Activated CD8-positive, alpha-beta memory T cell treated with anti-CD3 and anti-CD28 coated beads, Interleukin-2, amount 10 ng/mL, durations not matched to agents 7 days and 5 days (primary cell): ENCODE measurements around the gene NRXN2. TPM values are rescaled to one million over a fixed set of nuclear protein-coding genes. Genes with fewer than 3 reads are reported as not detected.

Source experiments
- ATAC-seq: fragments of 150-1000 bp; cut with Tn5 transposase; one replicate; pipeline ENCODE4 v1.10.0; 2021; ENCODE audit warnings: moderate library complexity
- CTCF ChIA-PET: fragments of 350-600 bp; sonication (Branson Sonifier 250); formaldehyde crosslinking; loops from one replicate; lab custom pipeline; 2021; ENCODE audit warnings: antibody characterized with exemption; lab: Charles Lee
- DNase-seq: peaks from one replicate; pipeline ENCODE4 v3.0.0-alpha.2; 2020
- H3K27ac Mint-ChIP-seq: one replicate; pipeline ENCODE4 v1.8.0; 2021; ENCODE audit warnings: mild to moderate bottlenecking, mixed read lengths
- H3K27me3 Mint-ChIP-seq: one replicate; pipeline ENCODE4 v1.8.0; 2021; ENCODE audit warnings: mixed read lengths
- H3K36me3 Mint-ChIP-seq: one replicate; pipeline ENCODE4 v1.8.0; 2021; ENCODE audit warnings: mild to moderate bottlenecking, mixed read lengths
- H3K4me1 Mint-ChIP-seq: one replicate; pipeline ENCODE4 v1.8.0; 2021; ENCODE audit warnings: mixed read lengths
- H3K4me3 Mint-ChIP-seq: one replicate; pipeline ENCODE4 v1.8.0; 2021; ENCODE audit warnings: mild to moderate bottlenecking, moderate library complexity, mixed read lengths
- H3K9me3 Mint-ChIP-seq: one replicate; pipeline ENCODE4 v1.8.0; 2022; ENCODE audit warnings: low read depth, mixed read lengths
- total RNA-seq, 2 experiments: library from RNA; stranded (reverse); gene quantifications; one replicate each; pipeline ENCODE4 v1.2.3, GENCODE V29; 2021

Gene NRXN2
- total RNA-seq, 2 experiments from 2014 or later = 0.23 to 0.40 TPM

DNA sequence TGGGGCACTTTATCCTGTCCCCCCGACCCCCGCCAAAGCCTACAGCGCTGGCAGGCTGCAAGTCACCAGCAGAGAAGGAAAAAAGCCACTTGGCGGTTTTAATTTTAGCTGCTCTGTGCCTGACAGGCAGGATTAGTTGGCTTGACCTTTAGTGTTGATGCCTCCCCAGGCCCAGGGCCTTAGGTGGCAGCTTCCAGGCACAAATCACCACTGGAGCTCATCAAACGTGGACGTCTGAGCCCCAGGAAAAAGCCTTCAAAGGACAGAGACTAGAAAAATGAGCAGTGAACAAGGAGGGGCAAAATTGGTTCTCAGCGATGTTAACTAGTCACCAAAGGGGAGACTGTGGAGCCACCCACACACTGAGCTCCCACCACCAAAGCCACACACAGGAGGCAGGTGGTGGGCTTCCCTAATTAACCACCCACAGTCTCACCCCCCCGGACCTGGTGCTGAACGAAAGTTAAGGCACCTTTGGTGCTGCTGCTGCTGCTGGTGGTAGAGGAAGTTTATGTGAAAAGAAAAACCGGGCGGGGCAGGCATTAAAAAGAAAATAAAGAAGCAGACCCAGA lies 41.1 kb upstream of the NRXN2 start:
- peak overlapping the region; percentile 87 for H3K27ac Mint-ChIP-seq

DNA sequence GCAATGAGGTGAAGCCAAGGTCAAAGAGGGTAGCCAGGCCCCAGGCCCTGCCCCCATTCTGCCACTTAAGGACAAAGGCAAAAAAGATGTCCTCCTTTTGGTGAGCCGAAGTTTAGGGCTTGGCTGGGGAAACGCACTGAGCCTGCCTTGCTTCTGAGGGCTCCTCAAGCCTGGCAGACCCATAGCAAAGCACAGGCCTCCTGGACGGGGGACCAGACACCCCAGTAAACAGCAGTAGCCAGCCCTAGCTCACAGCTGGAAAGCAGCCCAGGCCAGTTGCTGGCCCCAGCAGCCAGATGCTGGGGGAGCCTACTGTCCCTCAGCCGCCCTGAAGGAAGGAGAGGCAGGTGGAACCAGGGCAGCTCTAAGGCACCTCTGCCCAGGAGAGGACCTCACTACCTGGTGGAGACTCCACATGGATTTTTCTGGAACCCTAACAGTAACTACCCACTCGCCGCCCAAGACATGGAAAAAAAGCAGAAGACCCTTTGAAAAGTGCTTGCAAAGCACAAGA lies 40.6 kb upstream of the NRXN2 start:
- ATAC-seq (peak; percentile 10), DNase-seq (no peak)
- H3K27me3 Mint-ChIP-seq = no peaks in the 10 kb centered on the region
- peaks cover 50% of the 10 kb centered on the region for H3K36me3 Mint-ChIP-seq
- peak overlapping the region; percentile 60 for H3K4me3 Mint-ChIP-seq
- CTCF ChIA-PET = interaction anchor here (1.0 to 14.7 kb wide), 11 partner anchors 9 to 372 kb away, joined by 3 to 294 read pairs (median 4); partner anchors contain the start of gene RASGRP2
- H3K9me3 Mint-ChIP-seq = no peaks in the 10 kb centered on the region
- peaks cover 82% of the 10 kb centered on the region for H3K4me1 Mint-ChIP-seq
- H3K27ac Mint-ChIP-seq = peak overlapping the region; percentile 87

More for the DNA sequence above, 41.1 kb upstream of the NRXN2 start:
- CTCF ChIA-PET = interaction anchor here (1.0 to 14.7 kb wide), 12 partner anchors 8 to 371 kb away, joined by 3 to 294 read pairs (median 4); partner anchors contain the start of gene RASGRP2
- Mint-ChIP-seq H3K4me1 (peaks cover 85% of the 10 kb centered on the region), H3K36me3 (peaks cover 55% of the 10 kb centered on the region), H3K9me3 (no peaks in the 10 kb centered on the region), H3K27me3 (no peaks in the 10 kb centered on the region), H3K4me3 (peak overlapping the region; percentile 60)
- DNase-seq = peak; percentile 86
- ATAC-seq = peak; percentile 51

DNA sequence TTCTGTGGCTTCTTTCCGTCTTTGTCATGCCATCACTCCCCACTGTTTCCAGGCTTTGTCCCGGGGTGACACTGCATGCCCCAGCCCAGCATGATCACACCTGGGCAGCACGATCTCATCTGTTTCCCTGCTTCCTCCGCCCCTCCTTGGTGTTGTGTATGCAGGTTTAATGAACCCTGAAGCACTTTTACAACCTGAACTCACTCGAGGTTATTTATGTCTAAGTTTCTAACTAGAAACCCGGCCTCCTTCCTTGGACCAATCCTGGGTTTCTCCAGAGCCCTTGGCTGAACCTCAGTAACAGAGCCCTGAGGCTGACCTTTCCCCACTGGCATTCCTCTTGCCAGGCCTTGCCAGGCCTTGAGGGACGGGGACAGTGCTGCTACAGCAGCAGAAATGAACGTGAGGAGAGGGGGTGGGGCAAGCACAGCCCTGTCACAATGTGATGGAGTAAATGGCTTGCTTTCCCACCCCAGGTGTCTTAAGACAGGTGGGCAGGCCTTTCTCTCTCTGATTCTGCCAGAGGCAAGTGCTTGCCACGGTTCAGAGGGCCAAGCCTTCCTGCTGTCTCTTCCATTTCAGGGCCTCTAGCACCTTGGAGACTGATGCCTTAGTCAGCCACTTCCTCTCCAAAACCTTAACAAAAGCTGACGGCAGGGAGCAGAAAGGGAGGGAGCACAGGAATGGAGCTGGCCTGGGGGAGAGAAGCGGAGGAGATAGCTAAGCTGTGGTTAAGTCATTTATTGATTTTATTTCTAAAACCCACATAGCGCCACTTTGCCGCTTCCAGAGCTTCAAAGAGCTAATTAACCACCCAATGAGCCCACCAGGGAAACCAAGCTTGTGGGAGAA lies 39.9 kb upstream of the NRXN2 start:
- H3K27me3 Mint-ChIP-seq = no peaks in the 10 kb centered on the region
- CTCF ChIA-PET = interaction anchor here (1.4 to 14.7 kb wide), 8 partner anchors 8 to 372 kb away, joined by 3 to 294 read pairs (median 8); partner anchors contain the start of gene RASGRP2
- peaks cover 75% of the 10 kb centered on the region for H3K4me1 Mint-ChIP-seq
- H3K9me3 Mint-ChIP-seq = no peaks in the 10 kb centered on the region
- H3K4me3 Mint-ChIP-seq = peak overlapping the region; percentile 48
- no peak for DNase-seq
- H3K27ac Mint-ChIP-seq = peak overlapping the region; percentile 87
- H3K36me3 Mint-ChIP-seq = peaks cover 43% of the 10 kb centered on the region
- peak; percentile 13 for ATAC-seq

DNA sequence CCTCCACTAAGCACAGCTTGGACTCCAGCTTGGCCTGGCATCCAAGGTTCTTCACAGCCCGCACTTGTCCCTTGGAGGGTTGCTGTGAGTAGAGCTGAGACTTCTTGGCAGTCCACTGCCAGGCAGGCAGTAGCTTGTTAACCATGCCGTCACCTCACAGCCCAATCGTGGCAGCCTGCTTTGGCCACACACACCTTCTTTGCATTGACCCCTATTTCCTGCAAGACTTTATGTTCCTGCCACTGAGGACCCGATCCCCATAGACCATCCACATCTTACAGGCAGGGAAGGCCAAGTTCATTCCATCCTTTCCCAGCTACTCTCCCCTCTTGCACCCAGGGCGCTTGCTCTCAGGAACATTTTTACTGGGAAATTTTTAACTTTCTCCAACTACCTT lies 39.3 kb upstream of the NRXN2 start:
- no peak overlapping the region for H3K4me3 Mint-ChIP-seq
- DNase-seq (no peak), ATAC-seq (no peak)
- H3K4me1 Mint-ChIP-seq = peaks cover 69% of the 10 kb centered on the region
- no peaks in the 10 kb centered on the region for H3K9me3 Mint-ChIP-seq
- CTCF ChIA-PET = interaction anchor here (1.4 to 14.7 kb wide), 3 partner anchors 12 to 19 kb away, joined by 4 to 294 read pairs (median 22); partner anchors contain the start of gene RASGRP2
- H3K36me3 Mint-ChIP-seq = peaks cover 38% of the 10 kb centered on the region
- H3K27ac Mint-ChIP-seq = peak overlapping the region; percentile 87
- H3K27me3 Mint-ChIP-seq = no peaks in the 10 kb centered on the region

DNA sequence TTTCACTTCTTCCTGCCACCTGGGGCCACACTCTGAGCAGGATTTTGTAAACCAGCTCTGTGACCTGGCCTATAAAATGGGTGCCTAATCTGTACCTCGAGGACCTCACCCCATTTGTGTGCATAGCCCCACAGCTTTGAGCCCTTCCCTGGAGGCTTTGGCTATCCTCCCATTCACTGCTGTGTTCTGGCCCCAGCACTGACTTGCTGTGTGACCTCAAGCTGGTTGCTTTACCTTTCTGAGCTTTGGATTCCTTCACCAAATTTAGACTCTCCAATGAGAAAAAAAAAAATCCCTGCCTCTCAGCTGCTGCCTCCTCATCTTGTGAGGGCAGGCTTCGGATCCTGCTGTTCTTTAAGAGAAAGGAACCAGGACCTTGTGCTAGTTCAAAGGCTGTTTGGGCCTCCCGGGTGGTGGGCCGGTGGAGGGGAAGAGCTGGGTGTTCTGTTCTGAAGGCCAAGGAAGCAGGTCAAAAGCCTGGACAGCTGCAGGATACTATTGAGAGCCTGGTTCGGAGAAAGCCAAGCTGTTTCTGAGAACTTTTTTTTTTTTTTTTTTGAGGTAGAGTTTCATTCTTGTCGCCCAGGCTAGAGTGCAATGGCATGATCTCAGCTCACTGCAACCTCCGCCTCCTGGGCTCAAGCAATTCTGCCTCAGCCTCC lies 37.9 kb upstream of the NRXN2 start:
- peaks cover 28% of the 10 kb centered on the region for H3K36me3 Mint-ChIP-seq
- CTCF ChIA-PET = interaction anchor here (0.6 to 14.7 kb wide), 9 partner anchors 8 to 1709 kb away, joined by 3 to 294 read pairs (median 5); partner anchors contain the start of genes RASGRP2 and SF1
- ATAC-seq = no peak
- H3K4me1 Mint-ChIP-seq = peaks cover 59% of the 10 kb centered on the region
- H3K9me3 Mint-ChIP-seq = no peaks in the 10 kb centered on the region
- no peak overlapping the region for H3K4me3 Mint-ChIP-seq
- peak overlapping the region; percentile 87 for H3K27ac Mint-ChIP-seq
- DNase-seq = no peak
- no peaks in the 10 kb centered on the region for H3K27me3 Mint-ChIP-seq

DNA sequence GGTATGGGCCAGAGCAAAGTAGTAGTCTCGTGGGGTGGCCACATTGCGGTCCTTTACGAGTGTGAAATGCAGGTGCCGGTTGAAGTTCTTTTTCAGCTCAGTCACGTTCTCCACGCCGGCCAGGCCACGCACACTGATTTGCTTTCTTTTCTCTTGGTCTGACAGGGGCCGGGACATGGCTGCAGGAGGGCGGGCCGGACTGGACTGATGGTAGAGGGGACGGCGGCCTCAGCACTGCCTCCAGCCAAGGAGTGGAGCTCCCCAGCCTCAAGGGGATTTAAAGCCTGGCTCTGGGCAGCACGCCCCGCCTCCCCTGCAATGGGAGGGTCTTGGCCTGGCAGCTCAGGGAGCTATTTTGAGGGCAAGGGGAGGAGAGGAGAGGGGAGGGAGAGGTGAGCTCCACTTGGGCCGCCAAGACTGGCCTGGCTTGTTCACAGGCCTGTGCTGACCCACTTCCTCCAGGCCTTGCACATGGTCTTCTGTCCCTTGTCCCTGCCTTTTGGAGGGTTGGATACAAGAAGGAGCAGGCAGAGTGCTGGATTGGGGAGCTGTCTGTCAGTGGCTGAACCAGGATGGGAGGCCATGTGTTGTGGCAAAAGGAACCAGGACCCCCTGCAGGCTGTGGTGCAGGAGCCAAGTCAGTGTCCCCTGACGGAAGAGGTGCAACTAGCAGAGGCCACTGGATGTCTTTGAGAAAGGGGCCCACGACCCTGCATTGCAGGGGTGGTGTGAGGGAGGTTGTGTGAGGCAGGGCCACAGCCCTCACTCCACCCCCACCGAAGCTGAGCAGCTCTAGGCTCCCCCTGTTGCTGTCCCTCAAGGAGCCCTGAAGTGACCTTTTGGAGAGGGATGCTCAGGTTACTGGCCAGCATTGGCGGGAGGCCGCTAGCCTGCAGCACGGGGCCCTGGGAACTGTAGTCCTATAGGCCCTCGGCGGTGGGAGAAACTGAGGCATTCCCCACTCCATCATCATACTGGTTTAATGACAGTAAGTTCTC lies 37.0 kb upstream of the NRXN2 start, which contains the start of gene PYGM:
PYGM (minus strand) TSS at position 253 of the 998 bp plus-strand sequence; CDS start at position 177, 76 bp downstream.
- peaks cover 21% of the 10 kb centered on the region for H3K36me3 Mint-ChIP-seq
- H3K4me1 Mint-ChIP-seq = peaks cover 52% of the 10 kb centered on the region
- no peaks in the 10 kb centered on the region for H3K9me3 Mint-ChIP-seq
- no peak within 1 kb of the TSS for H3K4me3 Mint-ChIP-seq
- DNase-seq (no peak), ATAC-seq (no peak)
- CTCF ChIA-PET = interaction anchor here (1.0 to 14.7 kb wide), 10 partner anchors 8 to 19 kb away, joined by 3 to 294 read pairs (median 4); partner anchors contain the start of genes RASGRP2 and SF1
- no peaks in the 10 kb centered on the region for H3K27me3 Mint-ChIP-seq
- H3K27ac Mint-ChIP-seq = peak within 1 kb of the TSS; percentile 87

DNA sequence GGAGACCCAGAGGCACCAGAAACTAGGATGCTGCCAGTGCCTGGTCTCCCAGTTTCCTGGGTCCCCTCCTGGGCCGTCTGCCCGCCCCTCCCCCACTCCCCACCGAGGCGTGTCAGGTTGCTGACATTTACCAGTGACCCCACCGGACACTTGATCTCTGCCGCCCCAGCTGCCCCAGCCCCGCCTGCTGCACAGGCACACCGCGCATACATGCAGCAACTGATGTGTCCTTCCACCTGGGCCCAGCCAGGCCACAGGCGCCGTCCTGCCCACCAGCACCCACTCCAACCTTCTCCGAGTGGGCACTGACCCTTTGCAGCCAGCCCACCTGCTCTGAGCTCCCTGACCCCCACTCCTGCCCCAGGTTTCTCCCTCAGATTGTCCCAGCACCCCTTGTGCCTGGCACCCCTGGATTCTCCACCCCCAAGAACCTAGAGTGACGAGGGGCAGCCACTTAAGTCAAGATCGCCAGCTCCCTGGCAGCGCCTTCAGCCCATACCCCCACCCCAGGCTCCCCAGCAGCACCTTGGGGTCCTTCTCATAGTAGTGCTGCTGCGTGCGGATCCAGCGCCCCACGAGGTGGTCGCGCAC lies 36.2 kb upstream of the NRXN2 start:
- DNase-seq = no peak
- CTCF ChIA-PET = interaction anchor here (1.1 to 14.7 kb wide), 5 partner anchors 9 to 18 kb away, joined by 3 to 294 read pairs (median 10); partner anchors contain the start of gene RASGRP2
- ATAC-seq = no peak
- no peaks in the 10 kb centered on the region for H3K27me3 Mint-ChIP-seq
- H3K4me1 Mint-ChIP-seq = peaks cover 44% of the 10 kb centered on the region
- no peaks in the 10 kb centered on the region for H3K9me3 Mint-ChIP-seq
- no peak overlapping the region for H3K27ac Mint-ChIP-seq
- H3K36me3 Mint-ChIP-seq = peaks cover 13% of the 10 kb centered on the region
- no peak overlapping the region for H3K4me3 Mint-ChIP-seq

DNA sequence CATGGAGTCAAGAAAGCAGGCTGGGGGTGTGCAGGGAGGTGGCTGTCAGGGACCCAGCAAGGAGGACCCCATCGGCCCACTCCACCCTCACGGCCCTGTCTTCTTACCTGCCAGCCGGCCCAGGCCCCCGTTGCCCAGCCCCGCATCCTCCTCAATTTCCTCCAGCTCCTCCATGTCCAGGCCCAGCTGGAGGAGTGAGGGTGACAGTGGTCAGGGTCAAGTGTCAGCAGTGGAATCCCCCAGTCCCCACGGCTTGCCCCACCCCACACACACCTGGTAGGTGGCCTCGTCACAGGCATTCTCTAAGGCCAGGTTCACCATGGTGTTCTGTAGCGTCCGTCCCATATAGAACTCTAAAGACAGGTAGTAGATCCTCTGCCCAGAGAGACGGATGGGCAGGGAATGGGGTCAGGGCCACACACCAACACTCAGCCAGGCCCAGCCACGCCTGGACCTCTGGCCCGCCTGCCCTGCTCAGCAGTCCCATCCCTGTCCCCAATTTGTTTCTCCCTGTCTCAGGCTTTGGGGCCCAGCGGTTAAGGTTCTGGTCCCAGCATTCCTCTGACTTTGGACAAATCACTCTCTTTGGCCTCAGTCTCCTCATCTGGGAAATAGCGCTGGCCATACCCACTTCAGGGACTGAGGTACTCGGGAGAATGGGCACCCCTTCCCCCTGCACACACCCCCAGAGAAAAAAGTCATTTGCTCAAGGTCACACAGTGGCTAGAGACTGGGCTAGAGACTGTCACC lies 35.5 kb upstream of the NRXN2 start:
- H3K36me3 Mint-ChIP-seq = peaks cover 11% of the 10 kb centered on the region
- ATAC-seq = no peak
- peaks cover 37% of the 10 kb centered on the region for H3K4me1 Mint-ChIP-seq
- DNase-seq = no peak
- CTCF ChIA-PET = interaction anchor here (1.1 to 14.7 kb wide), 4 partner anchors 8 to 15 kb away, joined by 3 to 294 read pairs (median 10); partner anchors contain the start of gene RASGRP2
- H3K9me3 Mint-ChIP-seq = no peaks in the 10 kb centered on the region
- H3K27me3 Mint-ChIP-seq = no peaks in the 10 kb centered on the region
- H3K27ac Mint-ChIP-seq = no peak overlapping the region
- no peak overlapping the region for H3K4me3 Mint-ChIP-seq

DNA sequence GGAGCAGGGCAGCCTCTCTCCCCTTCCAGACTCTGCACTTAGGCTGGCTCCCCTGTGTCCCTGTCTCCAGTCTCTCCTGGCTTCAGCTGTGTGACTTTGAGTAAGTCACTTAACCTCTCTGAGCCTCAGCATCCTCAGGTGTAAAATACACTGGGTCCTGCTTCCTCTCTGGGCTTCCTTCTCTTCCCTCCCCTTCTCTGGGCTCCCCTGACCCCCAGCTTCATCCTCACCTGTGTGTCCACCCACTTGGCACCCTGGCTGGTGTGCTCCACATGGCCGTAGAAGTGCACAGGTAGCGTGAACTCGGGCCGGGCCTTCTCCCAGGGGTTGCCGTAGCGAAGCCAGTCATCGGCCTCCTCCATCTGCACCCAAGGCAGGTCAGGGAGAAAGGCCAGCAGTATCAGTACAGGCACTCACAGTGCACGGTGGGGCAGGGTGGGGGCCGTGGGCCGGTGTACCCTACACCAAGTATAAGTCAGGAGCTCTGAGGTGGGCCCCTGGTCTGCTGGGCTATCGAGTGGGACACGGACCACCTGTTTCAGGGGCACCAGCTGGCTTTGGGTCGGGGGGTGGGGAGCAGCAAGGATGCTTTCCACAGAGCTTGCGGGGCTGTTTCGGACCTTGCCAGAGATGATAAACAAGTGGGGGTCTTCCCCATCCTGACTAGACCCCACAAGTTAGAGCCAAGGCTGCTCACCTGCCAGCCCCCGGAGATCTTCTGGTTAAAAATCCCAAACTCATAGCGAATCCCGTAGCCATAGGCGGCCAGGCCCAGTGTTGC lies 34.7 kb upstream of the NRXN2 start:
- no peaks in the 10 kb centered on the region for H3K27me3 Mint-ChIP-seq
- H3K4me1 Mint-ChIP-seq = peaks cover 29% of the 10 kb centered on the region
- H3K4me3 Mint-ChIP-seq = no peak overlapping the region
- no peak for DNase-seq
- CTCF ChIA-PET = interaction anchor here (1.1 to 3.7 kb wide), 4 partner anchors 11 to 20 kb away, joined by 3 to 10 read pairs (median 5); partner anchors contain the start of gene RASGRP2
- no peak overlapping the region for H3K27ac Mint-ChIP-seq
- H3K9me3 Mint-ChIP-seq = no peaks in the 10 kb centered on the region
- peaks cover 9% of the 10 kb centered on the region for H3K36me3 Mint-ChIP-seq
- ATAC-seq = no peak

DNA sequence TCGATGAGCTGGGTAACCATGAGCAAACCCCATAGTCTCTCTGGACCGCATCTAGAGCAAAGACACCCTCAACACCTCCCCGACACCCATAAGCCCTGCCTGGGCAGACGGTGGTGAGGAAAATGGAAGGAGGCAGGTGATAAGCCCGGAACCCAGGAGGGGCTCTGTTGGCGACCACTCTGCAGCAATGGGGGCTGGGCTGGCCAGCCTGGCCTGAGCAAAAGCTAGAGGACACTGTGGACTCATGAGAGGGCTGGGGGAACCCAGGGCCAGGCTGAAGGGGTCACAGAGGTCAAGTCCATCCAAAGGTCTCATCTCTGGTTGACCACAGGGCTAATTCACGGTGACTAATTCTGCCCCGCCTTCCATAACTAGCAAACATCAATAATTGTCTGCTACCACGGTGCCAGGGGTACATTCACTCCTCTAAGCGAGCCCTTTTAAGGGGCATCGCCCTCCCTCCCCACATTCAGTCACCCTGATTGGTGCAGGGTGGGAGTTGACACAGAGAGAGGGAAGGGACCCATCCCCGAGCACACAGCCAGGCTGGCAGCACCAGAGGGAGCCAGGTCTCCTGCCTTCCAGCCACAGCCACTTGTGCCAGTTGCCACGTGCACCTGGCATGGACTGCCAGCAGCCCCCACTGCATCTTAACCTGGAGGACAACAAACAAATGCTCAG lies 32.8 kb upstream of the NRXN2 start:
- CTCF ChIA-PET = no interaction called here
- no peak for ATAC-seq

More for the DNA sequence above, 32.8 kb upstream of the NRXN2 start:
- H3K4me3 Mint-ChIP-seq = no peak overlapping the region
- DNase-seq = no peak
- H3K27ac Mint-ChIP-seq = no peak overlapping the region
- no peaks in the 10 kb centered on the region for H3K27me3 Mint-ChIP-seq
- H3K4me1 Mint-ChIP-seq = peaks cover 10% of the 10 kb centered on the region
- H3K36me3 Mint-ChIP-seq = peaks cover 3% of the 10 kb centered on the region
- no peaks in the 10 kb centered on the region for H3K9me3 Mint-ChIP-seq
